Activated CD8-positive, alpha-beta memory T cell treated with anti-CD3 and anti-CD28 coated beads for 24 hours (primary cell): ENCODE results near the gene GPR6.

Source experiments
- DNase-seq: peaks from one replicate; pipeline ENCODE4 v3.0.0-alpha.2; 2020

GPR6 gene, protein sequence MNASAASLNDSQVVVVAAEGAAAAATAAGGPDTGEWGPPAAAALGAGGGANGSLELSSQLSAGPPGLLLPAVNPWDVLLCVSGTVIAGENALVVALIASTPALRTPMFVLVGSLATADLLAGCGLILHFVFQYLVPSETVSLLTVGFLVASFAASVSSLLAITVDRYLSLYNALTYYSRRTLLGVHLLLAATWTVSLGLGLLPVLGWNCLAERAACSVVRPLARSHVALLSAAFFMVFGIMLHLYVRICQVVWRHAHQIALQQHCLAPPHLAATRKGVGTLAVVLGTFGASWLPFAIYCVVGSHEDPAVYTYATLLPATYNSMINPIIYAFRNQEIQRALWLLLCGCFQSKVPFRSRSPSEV

DNA sequence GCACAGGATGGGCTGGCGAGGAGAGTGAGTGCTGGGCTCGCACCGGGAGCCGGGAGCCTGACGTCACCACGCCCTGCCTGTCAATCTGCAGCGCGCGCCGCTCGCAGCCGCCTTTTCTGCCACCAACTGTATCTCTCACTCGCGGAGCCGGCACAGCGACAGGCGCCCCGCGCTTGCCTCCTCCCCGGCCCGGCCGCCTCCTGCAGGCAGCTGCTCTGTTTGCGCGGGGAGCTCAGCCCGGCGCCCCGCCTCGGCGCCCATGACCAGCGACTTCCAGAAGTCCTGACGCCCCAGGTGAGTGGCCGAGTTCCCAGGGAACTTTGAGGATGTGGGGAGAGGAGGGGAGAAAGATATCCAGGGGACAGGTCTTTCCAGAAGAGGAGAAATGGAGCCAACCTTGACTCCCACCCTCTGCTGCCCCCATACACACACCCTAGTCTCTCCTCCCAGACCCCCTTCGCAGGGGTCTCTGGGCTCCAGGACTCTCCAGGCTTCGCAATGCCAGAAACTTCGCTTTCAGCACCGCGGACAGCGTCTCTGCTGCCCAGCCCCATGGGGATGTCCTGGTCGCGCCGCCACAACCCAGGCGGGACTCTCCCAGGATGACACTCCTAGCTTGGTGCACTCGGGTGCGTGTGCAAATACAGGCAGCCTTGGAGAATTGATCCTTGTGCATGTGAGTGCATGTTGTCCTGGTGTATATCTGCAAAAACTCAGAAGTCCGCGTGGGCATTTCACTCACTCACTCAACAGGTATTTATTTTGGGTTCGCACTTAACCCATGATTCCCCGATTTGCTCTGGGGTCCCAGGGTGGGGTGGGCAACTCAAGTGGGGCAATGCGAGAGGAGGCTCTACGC is at the start of gene GPR6:
TSS of gene GPR6 (plus strand) at position 138 of the 859 bp plus-strand sequence. CDS start 802 bp downstream, outside the sequence.
- peak; percentile 72 for DNase-seq

DNA sequence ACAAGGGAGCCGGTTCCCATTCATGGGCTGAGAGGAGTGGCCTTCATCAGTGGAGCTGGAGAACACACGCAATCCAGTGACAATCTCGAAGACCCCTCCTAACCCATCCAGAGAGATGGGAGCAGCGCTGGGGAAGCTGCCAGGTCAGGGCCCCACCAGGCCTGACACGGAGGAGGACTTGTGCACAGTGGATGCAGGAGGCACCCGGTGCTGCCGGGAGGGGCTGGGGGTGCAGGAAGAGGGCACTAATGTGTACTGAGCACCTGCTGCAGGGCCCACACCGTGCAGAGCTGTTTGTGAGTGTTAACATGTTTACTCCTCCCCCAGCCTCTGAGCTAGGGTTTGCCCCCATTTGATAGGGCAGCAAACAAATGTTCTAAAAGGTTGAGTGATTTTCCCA is 43.8 kb upstream of the GPR6 start:
- DNase-seq = no peak

DNA sequence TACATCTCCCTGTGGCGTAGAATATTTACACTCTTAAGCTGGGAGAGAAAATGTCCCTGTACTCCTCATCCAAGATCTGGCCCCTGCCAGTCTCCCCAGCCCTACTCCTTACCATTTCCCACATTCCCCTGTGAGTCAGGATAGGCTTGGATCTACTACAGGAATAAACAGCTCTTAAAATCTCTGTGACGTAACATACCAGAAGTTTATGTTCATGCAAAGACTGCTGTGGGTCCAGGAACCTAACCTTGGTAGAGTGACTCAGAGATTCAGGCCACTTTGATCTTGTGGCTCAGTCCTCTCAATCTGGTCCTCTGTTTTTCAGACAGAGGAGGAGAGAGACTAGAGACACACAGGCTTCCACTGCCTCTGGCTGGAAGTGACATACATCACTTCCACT is 38.5 kb upstream of the GPR6 start:
- no peak for DNase-seq

DNA sequence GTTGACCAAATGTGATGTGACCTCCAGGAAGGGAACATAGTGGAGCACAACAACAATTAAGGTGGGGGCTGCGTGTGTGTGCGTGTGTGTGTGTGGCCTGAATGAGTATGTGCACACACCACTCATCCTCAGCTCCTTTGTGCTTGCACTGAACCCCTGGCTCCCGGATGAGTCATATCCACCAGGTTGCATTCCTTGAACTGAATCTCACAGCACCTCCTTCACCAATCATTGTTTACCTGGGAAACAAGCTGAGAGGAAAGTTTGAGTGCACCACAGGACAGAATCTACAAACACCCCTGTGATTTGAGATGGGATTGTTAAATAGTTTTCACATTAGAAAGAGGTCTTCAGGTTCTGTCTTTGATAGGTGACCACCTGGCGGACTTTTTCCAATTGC is 33.7 kb upstream of the GPR6 start:
- DNase-seq = no peak

DNA sequence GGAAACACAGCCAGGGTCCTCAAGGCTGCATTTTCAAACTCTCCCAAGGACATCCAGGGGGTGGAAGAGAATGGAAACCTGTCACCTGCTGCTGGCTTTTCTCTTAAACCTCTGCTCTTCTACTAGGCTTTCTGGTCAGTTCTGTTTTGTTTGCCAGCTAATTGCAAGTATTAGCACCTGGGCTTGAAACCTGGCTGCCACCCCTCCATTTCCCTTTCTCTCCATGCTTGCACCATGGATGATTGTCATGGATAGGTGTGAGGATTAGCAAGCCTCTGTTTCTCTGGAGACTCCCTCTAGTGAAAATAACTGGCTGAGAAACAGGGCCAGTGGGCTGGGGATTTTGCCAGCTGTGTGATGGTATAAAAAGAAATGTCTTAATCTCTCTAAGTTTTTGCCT is 33.0 kb upstream of the GPR6 start:
- no peak for DNase-seq

DNA sequence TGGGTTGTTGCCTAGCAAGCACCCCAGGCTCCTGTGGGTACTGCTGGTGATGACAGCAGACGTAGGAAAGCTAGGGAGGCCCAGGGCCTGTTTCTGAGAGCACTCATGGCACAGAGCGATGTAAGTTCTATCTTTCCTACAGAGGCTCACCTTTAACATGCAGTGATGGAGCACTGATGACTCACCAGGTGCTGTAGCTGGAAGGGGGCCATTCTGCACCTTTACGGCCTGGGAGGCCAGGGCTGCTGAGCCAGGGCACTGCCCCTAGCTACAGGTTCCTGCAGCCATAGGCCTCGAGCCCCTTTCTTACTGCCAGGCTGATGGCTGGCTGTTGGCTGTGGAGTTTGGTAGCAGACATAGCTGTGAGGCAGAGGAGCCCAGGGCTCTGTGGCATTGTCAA is 31.1 kb upstream of the GPR6 start:
- no peak for DNase-seq

DNA sequence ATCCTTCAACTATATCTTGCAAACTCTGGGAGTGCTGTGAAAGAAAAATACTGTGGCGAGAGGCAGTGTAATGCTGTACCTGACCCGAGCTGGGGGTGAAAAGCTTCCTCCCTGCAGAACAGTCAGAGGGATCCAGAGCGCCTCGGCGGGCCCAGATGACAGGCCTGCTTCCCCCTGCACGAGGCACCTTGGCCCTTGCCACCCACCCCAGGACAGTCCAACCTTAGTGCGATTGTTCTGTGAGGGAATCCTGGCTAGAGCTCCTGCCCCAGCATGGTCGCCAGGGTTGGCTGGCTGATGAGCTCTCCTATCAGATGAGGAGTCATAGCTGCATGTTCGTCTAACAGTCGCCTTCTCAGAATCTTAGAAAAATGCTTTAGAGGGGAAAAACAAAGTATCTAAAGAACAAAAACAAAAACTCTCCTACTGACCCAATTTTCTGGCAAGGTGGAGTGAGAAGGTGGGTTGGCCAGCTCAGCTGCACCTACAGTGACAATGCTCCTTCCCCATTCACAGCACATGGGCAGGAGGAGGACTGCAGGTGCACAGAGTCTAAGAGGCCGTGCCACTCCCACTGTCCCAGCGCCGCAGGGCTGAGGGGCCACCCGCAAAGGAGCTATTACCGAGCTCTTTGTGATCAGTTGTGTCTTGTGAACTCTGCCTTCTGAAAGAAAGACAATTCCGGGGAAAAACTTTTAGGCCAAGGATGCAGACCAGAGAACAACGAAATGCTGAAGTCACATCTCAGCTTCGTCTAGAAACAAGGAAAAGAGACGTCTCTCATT is 28.6 kb upstream of the GPR6 start:
- no peak for DNase-seq

DNA sequence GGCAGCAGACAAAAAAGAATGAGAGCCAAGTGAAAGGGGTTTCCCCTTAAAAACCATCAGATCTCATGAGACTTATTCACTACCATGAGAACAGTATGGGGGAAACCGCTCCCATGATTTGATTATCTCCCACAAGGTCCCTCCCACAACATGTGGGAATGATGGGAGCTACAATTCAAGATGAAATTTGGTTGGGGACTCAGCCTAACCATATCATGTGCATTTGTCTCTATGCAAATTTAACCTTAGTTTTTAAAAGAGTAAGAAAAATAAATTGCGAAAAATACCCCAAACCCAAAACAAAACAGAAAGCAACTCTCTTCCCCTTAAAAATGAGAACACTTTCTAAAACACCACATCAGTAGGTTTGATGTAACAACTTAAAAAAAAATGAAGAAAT is 22.6 kb upstream of the GPR6 start:
- no peak for DNase-seq

DNA sequence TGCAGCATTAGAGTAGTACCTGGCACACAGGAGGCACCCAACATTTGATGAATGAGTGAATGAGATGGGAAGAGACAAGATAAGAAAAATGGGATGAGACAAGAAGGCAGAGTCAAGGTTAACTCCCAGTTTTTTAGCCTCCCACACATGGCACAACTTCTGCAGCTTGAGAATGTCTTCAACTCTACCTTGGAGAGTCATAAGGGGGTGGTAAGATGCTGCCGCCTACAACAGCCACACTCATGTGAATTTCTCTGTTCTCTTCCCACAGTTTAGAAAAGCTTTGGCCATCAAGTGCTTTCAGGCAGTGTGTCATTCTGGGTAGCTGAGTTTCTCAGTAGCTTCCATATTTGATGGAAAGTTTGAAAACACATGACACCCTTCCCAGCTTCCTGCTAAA is 19.5 kb upstream of the GPR6 start:
- no peak for DNase-seq

DNA sequence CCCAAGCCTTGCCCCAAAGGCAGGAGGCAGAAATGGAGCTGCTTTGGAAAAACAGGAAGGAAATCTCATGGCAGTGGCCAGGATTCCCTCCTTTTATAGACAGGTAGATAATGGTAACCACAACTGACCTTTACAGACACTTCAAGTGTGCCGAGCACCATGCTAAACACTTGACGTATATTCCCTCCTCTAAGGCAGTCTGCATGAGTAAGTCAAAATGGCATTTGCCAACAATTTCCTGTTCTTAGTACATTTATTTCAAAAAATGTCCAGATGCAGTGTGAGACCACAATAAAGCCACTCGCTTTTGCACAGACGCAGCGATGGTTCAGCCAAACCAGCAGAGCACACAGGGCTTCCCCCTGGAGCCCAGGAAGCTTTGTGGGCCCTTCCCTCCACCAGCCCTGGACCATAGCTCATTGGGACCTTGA is 16.5 kb upstream of the GPR6 start:
- no peak for DNase-seq

DNA sequence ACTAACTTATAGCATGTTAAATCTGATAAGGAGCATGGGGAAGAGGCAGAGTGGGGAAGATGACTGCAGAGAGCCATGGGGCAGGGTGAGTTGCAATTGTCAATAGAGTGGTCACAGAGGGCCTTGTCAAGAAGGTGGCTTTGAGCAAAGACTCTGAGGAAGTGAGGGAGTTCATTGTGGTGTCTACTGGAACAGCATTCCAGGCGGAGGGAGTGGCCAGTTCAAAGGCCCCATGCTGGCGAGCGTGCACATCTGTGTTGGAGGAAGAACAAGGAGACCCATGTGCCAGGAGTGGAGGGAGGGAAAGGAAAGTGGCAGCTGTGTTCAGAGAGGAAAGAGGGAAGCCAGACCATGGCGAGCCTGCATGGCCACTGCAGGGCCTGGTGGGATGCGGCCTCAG is 15.8 kb upstream of the GPR6 start:
- no peak for DNase-seq

DNA sequence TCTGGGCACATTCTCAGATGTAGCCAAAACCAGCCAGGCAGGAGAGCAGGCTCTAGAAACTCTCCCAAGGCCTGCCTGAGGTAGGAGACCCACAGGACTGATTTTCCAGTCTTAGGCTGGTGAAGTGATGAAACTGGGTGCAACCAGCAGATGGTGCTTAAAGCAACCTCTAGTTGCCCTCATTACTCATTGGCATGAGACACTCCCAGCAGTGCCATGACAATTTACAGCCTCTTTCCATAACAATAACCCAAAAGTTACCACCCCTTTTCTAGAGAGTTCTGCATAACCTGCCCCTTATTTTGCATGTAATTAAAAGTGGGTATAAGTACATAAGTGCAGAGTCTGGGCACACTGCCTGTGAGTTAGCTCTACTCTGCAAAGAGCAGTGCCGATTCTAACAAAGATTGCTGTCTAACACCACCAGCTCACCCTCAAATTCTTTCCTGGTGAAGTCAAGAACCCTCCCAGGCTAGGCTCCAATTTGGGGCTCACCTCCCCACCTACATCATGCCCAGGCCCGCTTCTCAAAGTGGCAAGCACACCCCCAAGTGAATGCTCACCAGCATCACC is 14.4 kb upstream of the GPR6 start:
- DNase-seq = no peak

DNA sequence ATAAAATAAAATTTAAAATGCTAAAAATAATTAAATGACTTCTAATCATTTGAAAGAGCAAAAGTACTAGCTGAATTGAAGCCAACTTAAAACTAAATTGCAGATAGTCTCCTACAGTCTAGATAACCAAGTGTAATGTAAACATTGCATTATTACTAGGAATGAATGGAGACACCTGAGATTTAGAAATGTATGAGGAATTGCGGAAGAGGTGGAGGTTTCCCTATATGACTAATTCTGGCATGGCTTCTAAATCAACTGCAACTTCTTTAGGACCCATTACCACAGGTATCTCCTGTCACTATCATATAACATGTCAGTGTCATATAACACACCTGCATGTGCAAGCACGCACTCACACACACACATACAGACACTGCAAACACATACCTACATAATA is 13.2 kb upstream of the GPR6 start:
- no peak for DNase-seq

DNA sequence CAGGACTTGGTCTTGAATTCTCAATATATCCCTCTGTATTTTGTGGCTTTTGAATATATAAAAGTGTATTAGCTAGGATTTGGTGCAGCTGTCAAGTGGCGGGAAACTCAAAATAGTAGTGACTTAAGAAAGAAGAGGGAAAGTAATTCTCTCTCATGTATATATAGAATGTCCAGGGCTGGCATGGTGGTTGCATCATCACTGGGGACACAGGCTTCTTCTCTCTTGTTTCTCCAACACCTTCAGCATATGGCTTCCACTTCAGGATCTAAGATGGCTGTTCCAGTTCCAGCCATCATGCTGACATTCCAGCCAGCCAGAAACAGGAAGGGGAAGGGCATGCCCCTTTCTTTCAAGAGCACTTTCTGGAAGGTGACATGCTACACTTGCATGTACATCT is 11.8 kb upstream of the GPR6 start:
- no peak for DNase-seq

DNA sequence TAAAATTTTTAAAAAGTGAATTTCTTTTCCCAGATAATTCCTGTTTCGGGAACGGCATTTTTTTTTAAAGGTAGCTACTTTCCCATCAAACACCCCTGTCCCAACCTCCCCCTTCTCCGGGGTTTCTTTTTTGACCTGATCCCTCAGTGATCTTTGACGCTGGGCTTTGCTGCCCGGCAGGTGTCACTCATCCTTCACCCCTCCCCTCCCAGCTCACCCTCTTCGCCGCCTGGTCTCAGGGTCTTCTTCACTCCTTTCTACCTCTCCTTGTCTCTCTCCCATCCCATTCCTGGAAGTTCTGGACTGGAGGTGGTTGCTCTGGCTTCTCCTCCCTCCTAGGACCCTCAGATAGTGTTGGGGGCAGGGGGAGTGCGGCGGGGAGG is 329 bp upstream of the GPR6 start:
- DNase-seq = no peak

DNA sequence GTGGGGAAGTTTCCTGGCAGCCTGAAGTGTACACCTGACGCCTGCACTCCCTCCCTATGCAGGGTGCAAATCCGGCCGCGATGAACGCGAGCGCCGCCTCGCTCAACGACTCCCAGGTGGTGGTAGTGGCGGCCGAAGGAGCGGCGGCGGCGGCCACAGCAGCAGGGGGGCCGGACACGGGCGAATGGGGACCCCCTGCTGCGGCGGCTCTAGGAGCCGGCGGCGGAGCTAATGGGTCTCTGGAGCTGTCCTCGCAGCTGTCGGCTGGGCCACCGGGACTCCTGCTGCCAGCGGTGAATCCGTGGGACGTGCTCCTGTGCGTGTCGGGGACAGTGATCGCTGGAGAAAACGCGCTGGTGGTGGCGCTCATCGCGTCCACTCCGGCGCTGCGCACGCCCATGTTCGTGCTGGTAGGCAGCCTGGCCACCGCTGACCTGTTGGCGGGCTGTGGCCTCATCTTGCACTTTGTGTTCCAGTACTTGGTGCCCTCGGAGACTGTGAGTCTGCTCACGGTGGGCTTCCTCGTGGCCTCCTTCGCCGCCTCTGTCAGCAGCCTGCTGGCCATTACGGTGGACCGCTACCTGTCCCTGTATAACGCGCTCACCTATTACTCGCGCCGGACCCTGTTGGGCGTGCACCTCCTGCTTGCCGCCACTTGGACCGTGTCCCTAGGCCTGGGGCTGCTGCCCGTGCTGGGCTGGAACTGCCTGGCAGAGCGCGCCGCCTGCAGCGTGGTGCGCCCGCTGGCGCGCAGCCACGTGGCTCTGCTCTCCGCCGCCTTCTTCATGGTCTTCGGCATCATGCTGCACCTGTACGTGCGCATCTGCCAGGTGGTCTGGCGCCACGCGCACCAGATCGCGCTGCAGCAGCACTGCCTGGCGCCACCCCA is 1.2 kb downstream of the GPR6 start:
- DNase-seq = no peak

DNA sequence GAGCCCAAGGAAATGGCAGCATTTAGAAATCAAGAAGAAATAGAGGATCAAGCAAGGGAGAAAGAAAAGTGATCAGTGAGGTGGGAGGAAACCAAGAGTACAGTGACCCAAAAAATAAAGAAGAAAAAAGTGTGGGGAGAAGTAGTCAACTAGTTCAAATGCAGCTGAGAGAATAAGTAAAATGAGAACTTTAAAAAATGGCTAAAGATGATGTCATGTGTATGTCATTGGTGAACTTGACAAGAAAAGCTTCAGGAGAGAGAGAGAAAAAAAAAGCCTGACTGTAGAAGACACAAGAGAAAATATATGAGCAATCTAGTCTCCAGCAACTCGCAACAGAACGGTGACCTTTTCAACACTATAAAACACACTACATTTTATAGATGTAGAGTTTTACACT is 6.3 kb downstream of the GPR6 start:
- no peak for DNase-seq

DNA sequence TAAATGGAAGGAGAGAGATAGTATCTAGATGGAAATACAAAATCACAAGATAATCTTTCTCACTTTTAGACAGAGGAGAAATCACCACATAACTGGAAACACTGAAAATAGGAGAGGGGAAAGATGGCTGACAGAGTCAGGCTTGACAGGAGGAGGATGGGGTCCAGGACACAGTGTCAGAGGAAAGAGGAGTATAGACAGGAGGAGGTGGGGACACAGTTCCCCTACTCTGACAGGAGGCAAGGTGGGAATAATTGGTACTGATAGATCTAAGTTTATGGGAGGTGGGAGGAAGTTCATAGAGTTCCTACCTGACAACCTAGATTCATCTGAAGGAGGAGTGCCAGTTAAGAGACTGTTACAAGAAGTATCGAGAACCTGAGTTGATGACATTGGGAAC is 9.1 kb downstream of the GPR6 start:
- no peak for DNase-seq

DNA sequence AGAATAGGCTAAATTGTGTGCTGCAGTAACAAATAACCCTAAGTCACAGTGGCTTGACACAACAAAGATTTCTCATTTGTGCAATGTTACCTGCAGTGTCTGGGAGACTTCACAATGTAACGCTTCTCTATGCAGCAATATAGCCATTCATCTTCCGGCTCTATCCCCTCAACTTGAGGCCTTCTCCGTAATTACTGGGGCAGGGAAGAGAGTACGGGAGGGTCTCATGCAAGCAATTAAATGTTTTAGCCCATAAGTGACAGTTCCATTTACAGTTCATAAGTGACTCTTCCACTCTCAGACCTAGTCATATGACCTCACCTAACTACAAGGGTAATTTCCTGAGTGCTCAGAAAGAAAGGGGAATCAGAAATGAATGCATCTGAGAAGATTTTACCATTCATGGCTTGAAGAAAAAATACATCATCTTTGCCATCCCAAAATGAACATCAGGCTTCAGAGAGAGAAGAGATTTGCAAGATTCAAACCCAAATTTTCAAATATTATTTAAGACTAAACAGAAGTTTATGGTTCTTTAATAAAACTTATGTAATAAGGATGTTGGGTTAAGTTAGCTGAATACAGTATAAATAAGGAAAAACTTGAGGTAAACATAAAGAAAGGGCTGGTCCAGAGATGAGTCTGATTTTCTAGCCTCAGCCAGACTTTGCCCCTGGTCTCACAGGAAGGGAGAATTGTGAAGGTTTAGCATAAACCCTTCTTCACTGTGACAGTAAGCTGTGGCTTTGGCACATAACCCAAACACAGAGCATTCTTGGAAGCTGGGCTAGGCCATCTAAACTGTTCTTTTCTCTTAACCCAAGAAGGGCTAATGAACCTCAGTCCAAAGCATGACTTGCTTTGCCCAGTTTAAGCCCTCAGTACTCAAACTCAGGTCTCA is 13.3 kb downstream of the GPR6 start:
- no peak for DNase-seq

DNA sequence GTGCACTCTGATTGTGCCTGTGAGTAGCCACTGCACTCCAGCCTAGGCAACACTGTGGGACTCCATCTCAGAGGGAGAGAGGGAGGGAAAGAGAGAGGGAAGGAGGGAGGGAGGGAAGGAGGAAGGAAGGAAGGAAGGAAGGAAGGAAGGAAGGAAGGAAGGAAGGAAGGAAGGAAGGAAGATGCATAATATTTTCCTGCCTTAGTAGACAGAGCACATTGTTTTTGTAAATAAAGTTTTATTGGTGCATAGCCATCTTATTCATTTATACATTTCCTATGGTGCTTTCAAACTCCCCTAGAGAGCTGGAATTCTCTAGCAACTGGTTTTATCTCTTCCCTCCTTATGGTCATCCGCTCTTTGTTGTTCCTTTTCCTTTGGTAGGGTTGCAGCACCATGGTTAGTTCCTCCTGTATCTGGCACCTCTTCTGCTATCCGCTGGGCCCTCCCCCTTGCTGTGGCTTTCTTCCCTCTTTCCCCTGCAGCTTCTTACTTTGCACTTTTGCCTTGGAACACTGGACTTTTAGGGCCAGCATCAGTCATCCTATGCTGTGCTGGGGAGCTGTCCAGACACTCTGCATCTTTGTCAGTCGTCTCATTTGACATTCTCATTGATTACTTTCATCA is 20.2 kb downstream of the GPR6 start:
- DNase-seq = no peak

DNA sequence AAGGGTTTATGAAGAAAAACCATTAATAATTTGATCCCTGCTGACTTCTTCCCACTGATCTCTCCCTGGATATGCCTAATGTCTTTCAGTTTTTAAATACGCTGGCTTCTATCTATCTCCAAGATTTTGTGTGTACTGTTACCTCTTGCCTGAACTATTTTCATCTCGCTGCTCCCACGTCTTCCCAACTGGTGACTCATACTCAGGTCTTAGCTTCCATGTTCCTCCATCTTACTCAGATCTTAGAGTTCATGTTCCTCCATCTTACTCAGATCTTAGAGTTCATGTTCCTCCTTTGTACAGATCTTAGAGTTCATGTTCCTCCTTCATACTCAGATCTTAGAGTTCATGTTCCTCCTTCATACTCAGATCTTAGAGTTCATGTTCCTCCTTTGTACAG is 21.6 kb downstream of the GPR6 start:
- no peak for DNase-seq
